Measurements from ENCODE around the gene LRFN5. TPM values are rescaled to one million over a fixed set of nuclear protein-coding genes. Genes with fewer than 3 reads are reported as not detected.

LRFN5 gene
- total and polyA plus RNA-seq, 2 experiments from 2014 or later: 1.8 to 8.8 TPM

- Histone ChIP-seq H3K4me3 (no peak overlapping the region), H3K27ac (no peak overlapping the region), H3K9me2 (replicated peaks; ENCODE audit: insufficient read depth) (no peaks in the 10 kb centered on the region), H3K4me1 (ENCODE audit: insufficient read depth) (no peaks in the 10 kb centered on the region), H3K36me3 (replicated peaks; ENCODE audit: insufficient read depth, low read depth) (no peaks in the 10 kb centered on the region), H3K27me3 (peaks cover 10% of the 10 kb centered on the region), H3K79me2 (peaks cover 9% of the 10 kb centered on the region), H3K9me3 (ENCODE audit: low read depth) (no peaks in the 10 kb centered on the region), H4K20me1 (ENCODE audit: insufficient read depth, poor library complexity, severe bottlenecking) (peaks cover 4% of the 10 kb centered on the region), H3K4me2 (no peak overlapping the region), H2AFZ (no peak overlapping the region)
- WGBS (ENCODE audit: low lambda C conversion rate, missing lambda C conversion rate): 88% methylated on average over 2 of the region's 2 CpGs
- DNase-seq (ENCODE audit: low spot score): no peak
- TF ChIP-seq EZH2phosphoT487 (IDR thresholded peaks at IDR 0.05; ENCODE audit: low read depth, severe bottlenecking, unreplicated experiment): no peak
These were observed 8.4 kb downstream of the LRFN5 start for GRCh38 chr14:41615011-41615595.

DNA sequence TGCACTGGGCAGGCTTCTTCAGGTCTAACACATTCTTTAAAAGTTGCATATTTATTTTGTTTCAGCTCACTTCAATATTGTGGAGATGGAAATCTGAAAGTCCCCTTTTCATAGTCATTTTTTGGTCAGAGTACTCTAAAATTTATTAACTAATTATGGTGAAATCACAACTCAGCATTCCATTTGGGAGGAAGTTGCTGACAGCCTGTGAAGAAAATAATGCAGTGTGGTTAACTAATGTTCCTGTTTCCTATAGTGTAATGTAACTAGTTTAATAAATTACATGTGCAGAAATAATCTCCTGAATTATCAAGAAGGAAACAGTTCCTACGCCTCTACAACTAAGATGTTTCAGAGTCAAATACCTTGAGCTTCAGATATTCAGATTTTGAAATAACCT is 17.1 kb downstream of the LRFN5 start:
- no peak overlapping the region for H2AFZ ChIP-seq
- H3K9me3 ChIP-seq (ENCODE audit: low read depth): no peaks in the 10 kb centered on the region
- no peak for TF ChIP-seq EZH2 (IDR thresholded peaks at IDR 0.05; ENCODE audit: borderline replicate concordance)
- TF ChIP-seq, protein P1, sequence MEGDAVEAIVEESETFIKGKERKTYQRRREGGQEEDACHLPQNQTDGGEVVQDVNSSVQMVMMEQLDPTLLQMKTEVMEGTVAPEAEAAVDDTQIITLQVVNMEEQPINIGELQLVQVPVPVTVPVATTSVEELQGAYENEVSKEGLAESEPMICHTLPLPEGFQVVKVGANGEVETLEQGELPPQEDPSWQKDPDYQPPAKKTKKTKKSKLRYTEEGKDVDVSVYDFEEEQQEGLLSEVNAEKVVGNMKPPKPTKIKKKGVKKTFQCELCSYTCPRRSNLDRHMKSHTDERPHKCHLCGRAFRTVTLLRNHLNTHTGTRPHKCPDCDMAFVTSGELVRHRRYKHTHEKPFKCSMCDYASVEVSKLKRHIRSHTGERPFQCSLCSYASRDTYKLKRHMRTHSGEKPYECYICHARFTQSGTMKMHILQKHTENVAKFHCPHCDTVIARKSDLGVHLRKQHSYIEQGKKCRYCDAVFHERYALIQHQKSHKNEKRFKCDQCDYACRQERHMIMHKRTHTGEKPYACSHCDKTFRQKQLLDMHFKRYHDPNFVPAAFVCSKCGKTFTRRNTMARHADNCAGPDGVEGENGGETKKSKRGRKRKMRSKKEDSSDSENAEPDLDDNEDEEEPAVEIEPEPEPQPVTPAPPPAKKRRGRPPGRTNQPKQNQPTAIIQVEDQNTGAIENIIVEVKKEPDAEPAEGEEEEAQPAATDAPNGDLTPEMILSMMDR (IDR thresholded peaks at IDR 0.05; ENCODE audit: poor library complexity): no peak
- TF ChIP-seq EZH2phosphoT487 (IDR thresholded peaks at IDR 0.05; ENCODE audit: low read depth, severe bottlenecking, unreplicated experiment): no peak
- no peak overlapping the region for H3K4me3 ChIP-seq
- H3K27me3 ChIP-seq: no peaks in the 10 kb centered on the region
- no peak for DNase-seq (ENCODE audit: low spot score)
- no peaks in the 10 kb centered on the region for H3K9me2 ChIP-seq (replicated peaks; ENCODE audit: insufficient read depth)
- no peak overlapping the region for H3K4me2 ChIP-seq
- H3K27ac ChIP-seq: no peak overlapping the region
- peaks cover 3% of the 10 kb centered on the region for H3K79me2 ChIP-seq
- no peaks in the 10 kb centered on the region for H3K36me3 ChIP-seq (replicated peaks; ENCODE audit: insufficient read depth, low read depth)
- H4K20me1 ChIP-seq (ENCODE audit: insufficient read depth, poor library complexity, severe bottlenecking): no peaks in the 10 kb centered on the region
- WGBS (ENCODE audit: low lambda C conversion rate, missing lambda C conversion rate): 96% methylated on average over 1 of the region's 1 CpG
- no peaks in the 10 kb centered on the region for H3K4me1 ChIP-seq (ENCODE audit: insufficient read depth)

DNA sequence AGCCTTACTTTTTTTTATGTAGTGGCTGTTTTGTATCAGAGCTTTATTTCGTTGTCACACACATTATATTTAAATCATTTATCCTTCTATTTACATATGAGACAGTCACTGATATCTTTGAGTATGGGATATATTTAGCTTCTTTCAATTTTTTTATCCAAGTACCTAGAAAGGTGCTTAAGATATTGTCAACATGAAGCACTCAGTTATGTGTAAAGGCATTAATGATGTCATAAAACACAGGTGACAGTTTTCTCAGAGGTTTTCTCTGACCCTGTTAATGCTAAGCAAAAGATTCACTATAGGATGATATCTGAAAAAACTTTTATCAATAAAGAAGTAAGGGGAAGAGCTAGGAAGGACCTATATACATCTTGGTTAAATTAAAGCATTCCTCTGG is 23.2 kb downstream of the LRFN5 start:
- Histone ChIP-seq H3K4me3 (no peak overlapping the region), H3K79me2 (no peaks in the 10 kb centered on the region), H2AFZ (no peak overlapping the region), H3K9me3 (ENCODE audit: low read depth) (no peaks in the 10 kb centered on the region), H3K4me2 (no peak overlapping the region), H3K4me1 (ENCODE audit: insufficient read depth) (no peaks in the 10 kb centered on the region), H3K9me2 (replicated peaks; ENCODE audit: insufficient read depth) (no peaks in the 10 kb centered on the region), H3K27me3 (no peaks in the 10 kb centered on the region), H4K20me1 (ENCODE audit: insufficient read depth, poor library complexity, severe bottlenecking) (no peaks in the 10 kb centered on the region), H3K36me3 (replicated peaks; ENCODE audit: insufficient read depth, low read depth) (no peaks in the 10 kb centered on the region), H3K27ac (no peak overlapping the region)
- DNase-seq (ENCODE audit: low spot score): no peak
- TF ChIP-seq, protein P1 (IDR thresholded peaks at IDR 0.05; ENCODE audit: poor library complexity): no peak
- TF ChIP-seq EZH2phosphoT487 (IDR thresholded peaks at IDR 0.05; ENCODE audit: low read depth, severe bottlenecking, unreplicated experiment): no peak
- TF ChIP-seq EZH2 (IDR thresholded peaks at IDR 0.05; ENCODE audit: borderline replicate concordance): no peak
- WGBS (ENCODE audit: low lambda C conversion rate, missing lambda C conversion rate): 76% methylated on average over 1 of the region's 1 CpG

- 95% methylated on average over 3 of the region's 3 CpGs for WGBS (ENCODE audit: low lambda C conversion rate, missing lambda C conversion rate)
- H3K4me1 ChIP-seq (ENCODE audit: insufficient read depth): no peaks in the 10 kb centered on the region
- H3K79me2 ChIP-seq: no peaks in the 10 kb centered on the region
- no peaks in the 10 kb centered on the region for H3K27me3 ChIP-seq
- H3K27ac ChIP-seq: no peak overlapping the region
- no peak overlapping the region for H3K4me3 ChIP-seq
- H3K4me2 ChIP-seq: no peak overlapping the region
- H3K9me2 ChIP-seq (replicated peaks; ENCODE audit: insufficient read depth): no peaks in the 10 kb centered on the region
- H4K20me1 ChIP-seq (ENCODE audit: insufficient read depth, poor library complexity, severe bottlenecking): no peaks in the 10 kb centered on the region
- no peak overlapping the region for H2AFZ ChIP-seq
- DNase-seq (ENCODE audit: low spot score): no peak
- H3K9me3 ChIP-seq (ENCODE audit: low read depth): no peaks in the 10 kb centered on the region
- no peaks in the 10 kb centered on the region for H3K36me3 ChIP-seq (replicated peaks; ENCODE audit: insufficient read depth, low read depth)
- TF ChIP-seq, protein P1 (IDR thresholded peaks at IDR 0.05; ENCODE audit: poor library complexity): no peak
- TF ChIP-seq EZH2 (IDR thresholded peaks at IDR 0.05; ENCODE audit: borderline replicate concordance) (no peak), EZH2phosphoT487 (IDR thresholded peaks at IDR 0.05; ENCODE audit: low read depth, severe bottlenecking, unreplicated experiment) (no peak)
These were observed 27.6 kb downstream of the LRFN5 start for GRCh38 chr14:41634286-41634685.

Data from hepatocyte (in vitro differentiated cells).